Upper lobe of left lung (tissue), 6 donors: ENCODE results near the gene CDKL4. TPM values are rescaled to one million over a fixed set of nuclear protein-coding genes. Genes with fewer than 3 reads are reported as not detected.

ENCODE experiments used
- ATAC-seq, 2 donors: fragments of 200-7000 bp; cut with Tn5 transposase; one replicate each; pipeline ENCODE4 v1.9.1; 2022; ENCODE audit warnings: mild to moderate bottlenecking in 2 of 2, moderate library complexity in 2 of 2; ENCODE audit not compliant: low FRiP score in 2 of 2
- DNase-seq, 2 donors: peaks; one replicate each; pipeline ENCODE4 v3.0.0-alpha.2; 2019 to 2020
- H3K27ac ChIP-seq, 4 donors: fragments of 200-600 bp; sonication (generic); one replicate each; pipeline ENCODE4 v1.5.1; 2016 to 2019
- H3K27me3 ChIP-seq, 4 donors: fragments of 200-600 bp; sonication (generic); one replicate each; pipeline ENCODE4 v1.5.1; 2017 to 2019
- H3K36me3 ChIP-seq, 4 donors: fragments of 200-600 bp; sonication (generic); one replicate each; pipeline ENCODE4 v1.5.1; 2016 to 2019
- H3K4me1 ChIP-seq, 4 donors: fragments of 200-600 bp; sonication (generic); one replicate each; pipeline ENCODE4 v1.5.1; 2018 to 2019
- H3K4me3 ChIP-seq, 4 donors: fragments of 200-600 bp; sonication (generic); one replicate each; pipeline ENCODE4 v1.5.1; 2017 to 2019; ENCODE audit warnings: mild to moderate bottlenecking in 2 of 4, moderate library complexity in 1 of 4
- H3K9me3 ChIP-seq, 4 donors: fragments of 200-600 bp; sonication (generic); one replicate each; pipeline ENCODE4 v1.5.1; 2018 to 2019
- CTCF ChIP-seq, 6 experiments: fragments of 450-650 bp in 4 of 6; fragments of 200-600 bp in 2 of 6; sonication (generic) in 2 of 6; IDR thresholded peaks; one replicate each; pipeline ENCODE4 v1.5.1; 2016 to 2019; ENCODE audit warnings: antibody characterized with exemption in 6 of 6
- EP300 ChIP-seq, 4 donors: sonication (generic); formaldehyde crosslinking; IDR thresholded peaks; one replicate each; pipeline ENCODE4 v1.5.1; 2017; ENCODE audit warnings: antibody characterized with exemption in 4 of 4, control low read depth in 2 of 4
- POLR2A ChIP-seq, 4 donors: fragments of 450-650 bp; IDR thresholded peaks; one replicate each; pipeline ENCODE4 v1.5.1; 2016 to 2017; ENCODE audit warnings: antibody characterized with exemption in 4 of 4, mild to moderate bottlenecking in 2 of 4
- POLR2AphosphoS5 ChIP-seq, 2 donors: sonication (generic); formaldehyde crosslinking; IDR thresholded peaks; one replicate each; pipeline ENCODE4 v1.5.1; 2017; ENCODE audit warnings: antibody characterized with exemption in 2 of 2
- WGBS, 2 donors: methylation state at CpG; one replicate each; pipeline ENCODE4 v1.1.5; 2017 to 2018; 5-methylcytosine and 5-hydroxymethylcytosine counted together
- total RNA-seq, 6 donors: library from RNA; depleted of rRNA in 4 of 6; stranded (reverse); fragments of >200 nt in 4 of 6; gene quantifications; one replicate each; pipeline versions ENCODE4 v1.1.0 to v1.2.1, GENCODE V29; 2016 to 2021
- donor health status: DM: no; HTN: no; CAD: no; lungs with moderate emphysema.
- donor health status: DM: no; HTN: yes; CAD: no; lungs with severe emphysema.

CDKL4 gene
- total RNA-seq, 6 donors from 2014 or later, result 0.54 to 5.2 (median 1.4) TPM; not detected in 2

- Histone ChIP-seq H3K4me1 (no peaks in the 10 kb centered on the region), H3K27ac (no peak overlapping the region), H3K9me3 (no peaks in the 10 kb centered on the region), H3K4me3 (no peak overlapping the region), H3K36me3 (peaks cover 0 to 39% (median 8%) of the 10 kb centered on the region in 4 donors), H3K27me3 (no peaks in the 10 kb centered on the region)
- WGBS, 2 donors, result 83 to 89% methylated on average over 1 of the region's 1 CpG
- TF ChIP-seq POLR2A (IDR thresholded peaks at IDR 0.05), result no peak
- TF ChIP-seq POLR2AphosphoS5 (IDR thresholded peaks at IDR 0.05), result no peak
- TF ChIP-seq EP300 (IDR thresholded peaks at IDR 0.05), result no peak
- DNase-seq (no peak), ATAC-seq (no peak)
Measured at GRCh38 chr2:39264733-39265132, 21.0 kb upstream of the CDKL4 start.

GRCh38 chr2:39260087-39260486 is 16.3 kb upstream of the CDKL4 start:
- Histone ChIP-seq H3K27ac (no peak overlapping the region), H3K36me3 (peaks cover 3 to 54% (median 9%) of the 10 kb centered on the region in 4 donors)

GRCh38 chr2:39256040-39256439 is 12.3 kb upstream of the CDKL4 start:
- Histone ChIP-seq H3K27ac (no peak overlapping the region), H3K4me3 (no peak overlapping the region), H3K27me3 (no peaks in the 10 kb centered on the region), H3K4me1 (no peaks in the 10 kb centered on the region), H3K36me3 (peaks cover 6 to 71% (median 17%) of the 10 kb centered on the region in 4 donors), H3K9me3 (no peaks in the 10 kb centered on the region)
- DNase-seq, result no peak
- no peak for ATAC-seq
- TF ChIP-seq CTCF (IDR thresholded peaks at IDR 0.05), result no peak
- TF ChIP-seq POLR2A (IDR thresholded peaks at IDR 0.05), result no peak
- TF ChIP-seq POLR2AphosphoS5 (IDR thresholded peaks at IDR 0.05), result no peak
- no peak for TF ChIP-seq EP300 (IDR thresholded peaks at IDR 0.05)

More at GRCh38 chr2:39260087-39260486, 16.3 kb upstream of the CDKL4 start:
- Histone ChIP-seq H3K4me3 (no peak overlapping the region), H3K27me3 (no peaks in the 10 kb centered on the region), H3K4me1 (no peaks in the 10 kb centered on the region), H3K9me3 (no peaks in the 10 kb centered on the region)
- TF ChIP-seq CTCF (IDR thresholded peaks at IDR 0.05), result no peak
- no peak for TF ChIP-seq POLR2AphosphoS5 (IDR thresholded peaks at IDR 0.05)
- no peak for TF ChIP-seq EP300 (IDR thresholded peaks at IDR 0.05)
- TF ChIP-seq POLR2A (IDR thresholded peaks at IDR 0.05), result no peak
- DNase-seq (no peak), ATAC-seq (no peak)
- 96 to 99% methylated on average over 4 of the region's 4 CpGs for WGBS, 2 donors

GRCh38 chr2:39252888-39253518 is 9.2 kb upstream of the CDKL4 start:
- Histone ChIP-seq H3K4me3 (no peak overlapping the region), H3K4me1 (no peaks in the 10 kb centered on the region), H3K27me3 (no peaks in the 10 kb centered on the region), H3K9me3 (no peaks in the 10 kb centered on the region), H3K36me3 (peaks cover 6 to 73% (median 17%) of the 10 kb centered on the region in 4 donors), H3K27ac (no peak overlapping the region)
- TF ChIP-seq POLR2A (IDR thresholded peaks at IDR 0.05) (no peak), EP300 (IDR thresholded peaks at IDR 0.05) (no peak), CTCF (IDR thresholded peaks at IDR 0.05) (no peak)
- DNase-seq (no peak), ATAC-seq (no peak)
- WGBS, 2 donors, result 85 to 89% methylated on average over 18 of the region's 18 CpGs

- peaks cover 0 to 34% (median 7%) of the 10 kb centered on the region in 4 donors for H3K36me3 ChIP-seq
- WGBS, 2 donors, result 72 to 87% methylated on average over 6 of the region's 6 CpGs
- H3K4me1 ChIP-seq, result peaks cover 0 to 3% (median 0%) of the 10 kb centered on the region in 4 donors
- no peak for DNase-seq
- no peak for ATAC-seq
- H3K27me3 ChIP-seq, result no peaks in the 10 kb centered on the region
- H3K4me3 ChIP-seq, result no peak overlapping the region
- TF ChIP-seq POLR2AphosphoS5 (IDR thresholded peaks at IDR 0.05), result no peak
- TF ChIP-seq CTCF (IDR thresholded peaks at IDR 0.05), result no peak
- TF ChIP-seq EP300 (IDR thresholded peaks at IDR 0.05), result no peak
- no peak for TF ChIP-seq POLR2A (IDR thresholded peaks at IDR 0.05)
- H3K9me3 ChIP-seq, result no peaks in the 10 kb centered on the region
- H3K27ac ChIP-seq, result no peak overlapping the region
Measured at GRCh38 chr2:39247512-39248043, 3.8 kb upstream of the CDKL4 start.
